ENCODE measurements around the gene AGBL5. TPM values are rescaled to one million over a fixed set of nuclear protein-coding genes. Genes with fewer than 3 reads are reported as not detected.
A peak's percentile ranks its signal among the peaks of the same experiment; 100 is the strongest.

Gene AGBL5
- total and polyA plus RNA-seq, 2 of the 13 experiments (the other 11 are each of a cell fraction or from before 2014, with no cell fraction given): 55.9 to 73.3 TPM

DNA sequence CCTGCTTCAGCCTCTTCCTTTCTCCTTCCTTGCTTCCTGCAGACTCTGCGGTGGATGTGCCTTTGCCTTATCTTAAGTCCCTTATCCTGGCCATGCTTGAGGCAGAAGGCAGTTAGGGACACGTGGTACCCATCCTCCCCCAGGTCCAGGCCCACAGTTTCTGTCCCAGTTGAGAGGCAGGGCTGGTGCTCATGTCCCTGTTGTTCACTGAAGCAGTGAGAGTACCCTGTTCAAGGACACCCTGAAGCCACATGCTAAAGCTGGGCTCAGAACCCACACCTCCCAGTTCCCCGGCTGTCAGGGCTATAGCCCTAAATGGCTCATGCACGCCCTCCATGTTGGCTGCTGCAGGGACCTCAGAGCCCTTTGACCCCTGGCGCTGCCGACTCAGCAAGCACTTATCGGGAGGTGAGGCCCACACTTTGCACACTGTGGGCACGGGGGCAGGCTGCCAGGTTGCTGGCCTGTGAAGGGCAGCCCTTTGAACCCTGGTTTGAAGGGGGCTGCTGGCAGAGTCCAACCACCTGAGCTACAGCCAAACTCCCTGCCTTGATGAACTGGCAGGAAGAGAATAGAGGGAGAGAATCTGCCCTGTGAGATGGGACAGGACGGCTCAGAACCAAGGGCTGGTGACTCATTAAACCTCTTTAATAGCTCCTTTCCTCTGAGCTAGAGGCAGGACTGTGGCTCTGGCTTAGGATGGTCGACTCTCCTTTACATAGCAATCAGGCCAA is 41.4 kb downstream of the AGBL5 start (continued):
- TF ChIP-seq, protein P1, sequence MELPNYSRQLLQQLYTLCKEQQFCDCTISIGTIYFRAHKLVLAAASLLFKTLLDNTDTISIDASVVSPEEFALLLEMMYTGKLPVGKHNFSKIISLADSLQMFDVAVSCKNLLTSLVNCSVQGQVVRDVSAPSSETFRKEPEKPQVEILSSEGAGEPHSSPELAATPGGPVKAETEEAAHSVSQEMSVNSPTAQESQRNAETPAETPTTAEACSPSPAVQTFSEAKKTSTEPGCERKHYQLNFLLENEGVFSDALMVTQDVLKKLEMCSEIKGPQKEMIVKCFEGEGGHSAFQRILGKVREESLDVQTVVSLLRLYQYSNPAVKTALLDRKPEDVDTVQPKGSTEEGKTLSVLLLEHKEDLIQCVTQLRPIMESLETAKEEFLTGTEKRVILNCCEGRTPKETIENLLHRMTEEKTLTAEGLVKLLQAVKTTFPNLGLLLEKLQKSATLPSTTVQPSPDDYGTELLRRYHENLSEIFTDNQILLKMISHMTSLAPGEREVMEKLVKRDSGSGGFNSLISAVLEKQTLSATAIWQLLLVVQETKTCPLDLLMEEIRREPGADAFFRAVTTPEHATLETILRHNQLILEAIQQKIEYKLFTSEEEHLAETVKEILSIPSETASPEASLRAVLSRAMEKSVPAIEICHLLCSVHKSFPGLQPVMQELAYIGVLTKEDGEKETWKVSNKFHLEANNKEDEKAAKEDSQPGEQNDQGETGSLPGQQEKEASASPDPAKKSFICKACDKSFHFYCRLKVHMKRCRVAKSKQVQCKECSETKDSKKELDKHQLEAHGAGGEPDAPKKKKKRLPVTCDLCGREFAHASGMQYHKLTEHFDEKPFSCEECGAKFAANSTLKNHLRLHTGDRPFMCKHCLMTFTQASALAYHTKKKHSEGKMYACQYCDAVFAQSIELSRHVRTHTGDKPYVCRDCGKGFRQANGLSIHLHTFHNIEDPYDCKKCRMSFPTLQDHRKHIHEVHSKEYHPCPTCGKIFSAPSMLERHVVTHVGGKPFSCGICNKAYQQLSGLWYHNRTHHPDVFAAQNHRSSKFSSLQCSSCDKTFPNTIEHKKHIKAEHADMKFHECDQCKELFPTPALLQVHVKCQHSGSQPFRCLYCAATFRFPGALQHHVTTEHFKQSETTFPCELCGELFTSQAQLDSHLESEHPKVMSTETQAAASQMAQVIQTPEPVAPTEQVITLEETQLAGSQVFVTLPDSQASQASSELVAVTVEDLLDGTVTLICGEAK (IDR thresholded peaks at IDR 0.05): no peak
- TF ChIP-seq, protein P1 (CRISPR knock-in tag; IDR thresholded peaks at IDR 0.05): peak; percentile 79
- TF ChIP-seq FIP1L1 (IDR thresholded peaks at IDR 0.05; ENCODE audit: borderline replicate concordance, insufficient read depth, low read depth, low read length) (no peak), MYPOP (CRISPR knock-in tag; IDR thresholded peaks at IDR 0.05) (peak; percentile 83), HDAC1 (CRISPR knock-in tag; IDR thresholded peaks at IDR 0.05) (peak; percentile 92), AHR (CRISPR knock-in tag; IDR thresholded peaks at IDR 0.05) (peak; percentile 72), PHF20 (CRISPR knock-in tag; IDR thresholded peaks at IDR 0.05) (0 out of 2 replicates have a peak, but pooled peaks have one; percentile 56), ZHX2 (IDR thresholded peaks at IDR 0.05; ENCODE audit: low read depth) (peak; percentile 61), ZHX2 (CRISPR knock-in tag; IDR thresholded peaks at IDR 0.05; ENCODE audit: borderline replicate concordance) (no peak), SMAD3 (CRISPR knock-in tag; IDR thresholded peaks at IDR 0.05) (no peak), ZNF777 (CRISPR knock-in tag; IDR thresholded peaks at IDR 0.05) (peak; percentile 31; the same call in 1 of the 2 replicates), ZNF660 (CRISPR knock-in tag; IDR thresholded peaks at IDR 0.05; ENCODE audit: borderline replicate concordance, low read depth) (no peak)

Data from HepG2 (cell line).